ENCODE measurements around the gene SIPA1L3.

SIPA1L3 gene

GRCh38 chr19:38163419-38164290 is 256.6 kb downstream of the SIPA1L3 start:
- POLR2A ChIA-PET (ENCODE audit: low non-redundant PET) = no interaction called here
- DNase-seq (ENCODE audit: low spot score) = no peak
- TF ChIP-seq, protein P1, sequence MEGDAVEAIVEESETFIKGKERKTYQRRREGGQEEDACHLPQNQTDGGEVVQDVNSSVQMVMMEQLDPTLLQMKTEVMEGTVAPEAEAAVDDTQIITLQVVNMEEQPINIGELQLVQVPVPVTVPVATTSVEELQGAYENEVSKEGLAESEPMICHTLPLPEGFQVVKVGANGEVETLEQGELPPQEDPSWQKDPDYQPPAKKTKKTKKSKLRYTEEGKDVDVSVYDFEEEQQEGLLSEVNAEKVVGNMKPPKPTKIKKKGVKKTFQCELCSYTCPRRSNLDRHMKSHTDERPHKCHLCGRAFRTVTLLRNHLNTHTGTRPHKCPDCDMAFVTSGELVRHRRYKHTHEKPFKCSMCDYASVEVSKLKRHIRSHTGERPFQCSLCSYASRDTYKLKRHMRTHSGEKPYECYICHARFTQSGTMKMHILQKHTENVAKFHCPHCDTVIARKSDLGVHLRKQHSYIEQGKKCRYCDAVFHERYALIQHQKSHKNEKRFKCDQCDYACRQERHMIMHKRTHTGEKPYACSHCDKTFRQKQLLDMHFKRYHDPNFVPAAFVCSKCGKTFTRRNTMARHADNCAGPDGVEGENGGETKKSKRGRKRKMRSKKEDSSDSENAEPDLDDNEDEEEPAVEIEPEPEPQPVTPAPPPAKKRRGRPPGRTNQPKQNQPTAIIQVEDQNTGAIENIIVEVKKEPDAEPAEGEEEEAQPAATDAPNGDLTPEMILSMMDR (conservative IDR thresholded peaks at IDR 0.05; ENCODE audit: low read depth) = no peak
- H3K27ac ChIP-seq = peak overlapping the region; percentile 97
- CTCF ChIA-PET = no interaction called here

DNA sequence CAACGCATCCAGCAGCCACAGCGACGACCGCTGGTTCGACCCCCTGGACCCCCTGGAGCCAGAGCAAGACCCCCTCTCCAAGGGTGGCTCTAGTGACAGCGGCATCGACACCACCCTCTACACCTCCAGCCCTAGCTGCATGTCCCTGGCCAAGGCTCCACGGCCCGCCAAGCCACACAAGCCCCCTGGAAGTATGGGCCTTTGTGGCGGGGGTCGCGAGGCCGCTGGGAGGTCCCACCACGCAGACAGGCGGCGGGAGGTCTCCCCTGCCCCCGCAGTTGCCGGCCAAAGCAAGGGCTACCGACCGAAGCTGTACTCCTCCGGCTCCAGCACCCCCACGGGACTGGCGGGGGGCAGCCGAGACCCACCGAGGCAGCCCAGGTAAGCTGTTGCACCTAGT is 257.5 kb downstream of the SIPA1L3 start:
- peak overlapping the region; percentile 97 for H3K27ac ChIP-seq
- DNase-seq (ENCODE audit: low spot score) = no peak
- ChIA-PET POLR2A (ENCODE audit: low non-redundant PET) (no interaction called here), CTCF (no interaction called here)
- TF ChIP-seq, protein P1 (conservative IDR thresholded peaks at IDR 0.05; ENCODE audit: low read depth) = no peak

- POLR2A ChIA-PET (ENCODE audit: low non-redundant PET) = no interaction called here
- peak overlapping the region; percentile 97 for H3K27ac ChIP-seq
- CTCF ChIA-PET = no interaction called here
- DNase-seq (ENCODE audit: low spot score) = no peak
- TF ChIP-seq, protein P1 (conservative IDR thresholded peaks at IDR 0.05; ENCODE audit: low read depth) = no peak
These were observed 258.3 kb downstream of the SIPA1L3 start for GRCh38 chr19:38165335-38165734.

DNA sequence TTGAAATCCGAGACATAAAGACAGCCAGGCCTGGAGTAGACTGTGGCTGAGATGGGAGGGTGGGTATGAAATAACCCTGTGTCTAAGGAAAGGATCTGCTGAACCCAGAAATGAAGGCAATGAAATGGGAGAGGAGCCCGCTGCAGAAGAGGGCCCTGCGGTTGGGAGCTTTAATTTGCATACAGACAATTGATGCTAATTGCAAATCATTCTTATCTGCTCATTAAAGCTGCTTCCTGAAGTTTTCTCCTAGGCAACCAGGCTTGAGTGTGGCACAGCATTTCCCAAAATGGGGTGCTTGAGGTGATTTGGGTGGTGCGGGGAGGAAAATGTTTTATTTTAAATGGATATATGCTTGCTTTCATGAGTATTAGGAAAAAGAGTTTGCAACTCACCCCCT is 261.6 kb downstream of the SIPA1L3 start:
- TF ChIP-seq, protein P1 (conservative IDR thresholded peaks at IDR 0.05; ENCODE audit: low read depth) = no peak
- DNase-seq (ENCODE audit: low spot score) = no peak
- ChIA-PET POLR2A (ENCODE audit: low non-redundant PET) (no interaction called here), CTCF (no interaction called here)
- H3K27ac ChIP-seq = peak overlapping the region; percentile 97

DNA sequence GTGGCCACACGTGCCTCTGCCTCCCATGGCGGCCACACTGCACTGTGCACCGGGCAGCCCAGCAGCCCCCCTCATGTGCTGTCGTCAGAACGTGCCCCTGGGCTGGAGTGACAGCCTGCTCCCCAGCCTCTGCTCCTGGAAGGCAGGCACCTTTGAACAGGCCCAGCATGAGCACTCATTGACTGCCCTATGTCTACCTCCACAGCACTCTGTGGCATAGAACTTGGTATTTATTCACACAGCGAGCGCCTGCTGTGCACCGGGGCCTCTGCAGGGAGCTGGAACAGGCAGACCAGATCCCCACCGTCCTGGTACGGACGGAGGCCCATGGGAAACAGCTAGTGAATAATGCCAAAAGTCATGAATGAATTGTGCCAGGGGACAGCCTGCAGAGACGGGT is 263.3 kb downstream of the SIPA1L3 start:
- TF ChIP-seq, protein P1 (conservative IDR thresholded peaks at IDR 0.05; ENCODE audit: low read depth) = no peak
- DNase-seq (ENCODE audit: low spot score) = no peak
- peak overlapping the region; percentile 98 for H3K27ac ChIP-seq
- ChIA-PET POLR2A (ENCODE audit: low non-redundant PET) (no interaction called here), CTCF (no interaction called here)

DNA sequence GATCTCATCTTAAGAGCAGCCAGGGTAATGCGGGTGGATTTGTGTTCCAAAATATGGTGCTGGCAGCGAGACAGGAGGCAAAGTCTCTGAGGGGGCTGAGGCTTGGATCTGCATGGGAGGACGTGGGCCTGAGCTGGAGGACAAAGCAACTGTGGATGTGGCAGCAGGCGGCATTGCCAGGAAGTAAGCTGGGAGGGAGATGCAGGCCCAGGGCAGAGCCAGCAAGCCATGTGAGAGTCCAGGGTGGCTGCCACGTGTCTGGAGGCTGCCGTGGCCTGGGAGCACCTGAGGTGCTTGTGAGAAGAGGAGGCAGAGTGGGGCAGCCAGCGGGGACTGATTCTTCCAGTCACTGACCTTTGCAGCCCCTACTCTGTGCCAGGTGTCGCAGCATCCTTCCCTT is 265.0 kb downstream of the SIPA1L3 start:
- TF ChIP-seq, protein P1 (conservative IDR thresholded peaks at IDR 0.05; ENCODE audit: low read depth) = no peak
- no peak for DNase-seq (ENCODE audit: low spot score)
- ChIA-PET CTCF (interaction anchor here (1.3 kb wide), 1 partner anchor 270 kb away, joined by 3 read pairs; no protein-coding TSS in a partner anchor), POLR2A (ENCODE audit: low non-redundant PET) (no interaction called here)
- H3K27ac ChIP-seq = peak overlapping the region; percentile 98

All from RWPE1 (cell line).